ENCODE results near the gene TSPAN13. TPM values are rescaled to one million over a fixed set of nuclear protein-coding genes. Genes with fewer than 3 reads are reported as not detected.

Gene TSPAN13
- polyA plus RNA-seq, 1 donor from 2014 or later: 315 TPM

- no peak overlapping the region for H3K9ac ChIP-seq (ENCODE audit: low read length)
- H3F3A ChIP-seq (ENCODE audit: insufficient read depth, low read length, poor library complexity, severe bottlenecking): no peaks in the 10 kb centered on the region
- no peaks in the 10 kb centered on the region for H3K9me2 ChIP-seq (ENCODE audit: insufficient read depth, low read length)
- no peak overlapping the region for H3K4me2 ChIP-seq (ENCODE audit: low read length)
- no peaks in the 10 kb centered on the region for H4K20me1 ChIP-seq (ENCODE audit: insufficient read depth)
- TF ChIP-seq TAF1 (IDR thresholded peaks at IDR 0.05; ENCODE audit: low read depth): no peak
- TF ChIP-seq RAD21 (conservative IDR thresholded peaks at IDR 0.05): no peak
- TF ChIP-seq EP300 (conservative IDR thresholded peaks at IDR 0.05; ENCODE audit: poor library complexity, severe bottlenecking): no peak
- no peak for TF ChIP-seq POLR2AphosphoS5 (IDR thresholded peaks at IDR 0.05)
- TF ChIP-seq REST (IDR thresholded peaks at IDR 0.05; ENCODE audit: borderline replicate concordance): no peak
- TF ChIP-seq SMC3 (conservative IDR thresholded peaks at IDR 0.05; ENCODE audit: poor library complexity): no peak
- no peak for TF ChIP-seq EZH2 (IDR thresholded peaks at IDR 0.05; ENCODE audit: borderline replicate concordance, insufficient read depth, low read length, poor library complexity, severe bottlenecking)
- TF ChIP-seq CTCF (IDR thresholded peaks at IDR 0.05; ENCODE audit: poor library complexity, severe bottlenecking): no peak
- TF ChIP-seq MXI1 (conservative IDR thresholded peaks at IDR 0.05; ENCODE audit: poor library complexity, severe bottlenecking): no peak
- H3K9me3 ChIP-seq (ENCODE audit: low read length): no peaks in the 10 kb centered on the region
- no peak overlapping the region for H2AFZ ChIP-seq (ENCODE audit: low read depth, low read length)
- no peaks in the 10 kb centered on the region for H3K27me3 ChIP-seq (ENCODE audit: insufficient read depth, low read depth, low read length)
- no peaks in the 10 kb centered on the region for H3K36me3 ChIP-seq (ENCODE audit: insufficient read depth, low read length)
- H3K4me3 ChIP-seq (ENCODE audit: low read length): no peak overlapping the region
- no peak overlapping the region for H3K27ac ChIP-seq (ENCODE audit: low read length)
- H3K79me2 ChIP-seq (replicated peaks; ENCODE audit: insufficient read depth, low read length): peaks cover 23% of the 10 kb centered on the region
Measured at GRCh38 chr7:16776053-16776452, 22.5 kb downstream of the TSPAN13 start.

GRCh38 chr7:16778476-16778875, 24.9 kb downstream of the TSPAN13 start:
- Histone ChIP-seq H2AFZ (ENCODE audit: low read depth, low read length) (no peak overlapping the region), H3K4me2 (ENCODE audit: low read length) (no peak overlapping the region), H3K27me3 (ENCODE audit: insufficient read depth, low read depth, low read length) (no peaks in the 10 kb centered on the region), H3F3A (ENCODE audit: insufficient read depth, low read length, poor library complexity, severe bottlenecking) (no peaks in the 10 kb centered on the region), H3K4me3 (ENCODE audit: low read length) (no peak overlapping the region), H3K9ac (ENCODE audit: low read length) (no peak overlapping the region), H3K9me2 (ENCODE audit: insufficient read depth, low read length) (no peaks in the 10 kb centered on the region), H4K20me1 (ENCODE audit: insufficient read depth) (no peaks in the 10 kb centered on the region), H3K79me2 (replicated peaks; ENCODE audit: insufficient read depth, low read length) (peaks cover 15% of the 10 kb centered on the region), H3K9me3 (ENCODE audit: low read length) (no peaks in the 10 kb centered on the region), H3K36me3 (ENCODE audit: insufficient read depth, low read length) (no peaks in the 10 kb centered on the region), H3K27ac (ENCODE audit: low read length) (no peak overlapping the region)
- no peak for TF ChIP-seq SMC3 (conservative IDR thresholded peaks at IDR 0.05; ENCODE audit: poor library complexity)

- Histone ChIP-seq H4K20me1 (ENCODE audit: insufficient read depth) (no peaks in the 10 kb centered on the region), H3K36me3 (ENCODE audit: insufficient read depth, low read length) (no peaks in the 10 kb centered on the region), H3F3A (ENCODE audit: insufficient read depth, low read length, poor library complexity, severe bottlenecking) (no peaks in the 10 kb centered on the region), H3K79me2 (replicated peaks; ENCODE audit: insufficient read depth, low read length) (peaks cover 9% of the 10 kb centered on the region), H3K4me2 (ENCODE audit: low read length) (no peak overlapping the region), H3K9ac (ENCODE audit: low read length) (no peak overlapping the region), H3K9me3 (ENCODE audit: low read length) (no peaks in the 10 kb centered on the region), H3K27ac (ENCODE audit: low read length) (no peak overlapping the region), H3K4me3 (ENCODE audit: low read length) (no peak overlapping the region), H3K27me3 (ENCODE audit: insufficient read depth, low read depth, low read length) (no peaks in the 10 kb centered on the region), H3K9me2 (ENCODE audit: insufficient read depth, low read length) (no peaks in the 10 kb centered on the region), H2AFZ (ENCODE audit: low read depth, low read length) (no peak overlapping the region)
- no peak for TF ChIP-seq EP300 (conservative IDR thresholded peaks at IDR 0.05; ENCODE audit: poor library complexity, severe bottlenecking)
- TF ChIP-seq RAD21 (conservative IDR thresholded peaks at IDR 0.05): no peak
- TF ChIP-seq TAF1 (IDR thresholded peaks at IDR 0.05; ENCODE audit: low read depth): no peak
- TF ChIP-seq CTCF (IDR thresholded peaks at IDR 0.05; ENCODE audit: poor library complexity, severe bottlenecking): no peak
- no peak for TF ChIP-seq POLR2AphosphoS5 (IDR thresholded peaks at IDR 0.05)
- no peak for TF ChIP-seq MXI1 (conservative IDR thresholded peaks at IDR 0.05; ENCODE audit: poor library complexity, severe bottlenecking)
- TF ChIP-seq SMC3 (conservative IDR thresholded peaks at IDR 0.05; ENCODE audit: poor library complexity): no peak
- TF ChIP-seq REST (IDR thresholded peaks at IDR 0.05; ENCODE audit: borderline replicate concordance): no peak
- no peak for TF ChIP-seq EZH2 (IDR thresholded peaks at IDR 0.05; ENCODE audit: borderline replicate concordance, insufficient read depth, low read length, poor library complexity, severe bottlenecking)
Measured at GRCh38 chr7:16779051-16779450, 25.5 kb downstream of the TSPAN13 start.

Measured in neural cell (in vitro differentiated cells).